ENCODE results near the gene STARD5.

STARD5 gene

DNA sequence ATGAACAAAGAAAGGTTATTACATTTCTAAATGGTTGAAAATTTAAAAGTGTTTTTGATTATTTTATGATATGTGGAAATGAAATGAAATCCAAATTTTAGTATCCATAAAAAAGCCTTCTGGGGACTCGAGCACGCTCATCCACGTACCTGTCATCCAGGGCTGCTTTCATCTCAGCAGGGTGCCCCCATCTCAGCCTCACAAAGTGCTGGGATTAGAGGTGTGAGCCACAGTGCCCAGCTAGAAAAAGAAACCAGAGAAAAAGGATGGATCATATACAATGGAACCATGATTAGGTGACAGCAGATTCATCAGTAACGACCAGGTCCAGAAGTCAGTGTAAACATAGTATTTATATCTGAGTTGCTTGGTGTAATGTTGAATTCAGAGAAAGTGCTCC, 49.7 kb downstream of the STARD5 start:
- DNase-seq (ENCODE audit: low read depth in 2 of 2): no peak

DNA sequence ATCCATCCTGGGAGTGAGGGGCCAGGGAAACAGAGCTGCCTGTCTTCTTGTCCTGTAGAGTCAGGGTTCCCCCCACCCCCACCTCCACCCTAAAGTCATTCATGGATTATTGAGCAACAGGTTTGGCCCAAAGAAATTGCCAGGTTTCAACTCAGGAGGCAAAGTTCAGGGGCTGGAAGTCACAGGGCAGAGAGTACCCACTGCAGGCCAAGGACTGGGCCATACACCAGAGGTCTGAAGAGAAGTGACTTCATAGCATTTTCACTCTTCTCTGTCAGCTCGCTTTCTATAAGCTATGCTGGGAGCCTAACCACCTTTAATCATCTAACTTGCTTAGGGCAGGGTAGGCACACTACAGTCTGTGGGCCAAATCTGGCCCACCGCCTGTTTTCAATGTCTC, 50.1 kb downstream of the STARD5 start:
- no peak for DNase-seq (ENCODE audit: low read depth in 2 of 2)

DNA sequence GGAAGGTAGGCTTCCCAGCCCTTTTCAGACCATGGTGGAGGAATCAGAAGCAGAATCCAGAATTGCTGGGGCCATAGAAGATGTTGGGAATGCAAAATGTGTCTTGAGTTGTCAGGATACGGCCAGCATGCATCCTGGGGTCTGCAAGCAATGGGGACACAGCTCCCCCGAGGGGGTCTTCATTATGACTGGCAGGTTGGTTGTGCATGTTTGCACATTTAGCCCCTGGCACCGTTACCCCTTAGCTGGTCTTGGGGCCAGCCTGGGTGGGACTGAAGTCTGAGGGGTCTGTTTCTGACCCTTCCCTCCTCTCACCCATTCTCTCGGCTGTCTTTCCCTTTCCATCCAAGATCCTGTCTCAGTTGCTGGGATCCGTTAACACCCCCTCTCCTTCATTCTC, 50.7 kb downstream of the STARD5 start:
- DNase-seq (ENCODE audit: low read depth in 2 of 2): no peak

DNA sequence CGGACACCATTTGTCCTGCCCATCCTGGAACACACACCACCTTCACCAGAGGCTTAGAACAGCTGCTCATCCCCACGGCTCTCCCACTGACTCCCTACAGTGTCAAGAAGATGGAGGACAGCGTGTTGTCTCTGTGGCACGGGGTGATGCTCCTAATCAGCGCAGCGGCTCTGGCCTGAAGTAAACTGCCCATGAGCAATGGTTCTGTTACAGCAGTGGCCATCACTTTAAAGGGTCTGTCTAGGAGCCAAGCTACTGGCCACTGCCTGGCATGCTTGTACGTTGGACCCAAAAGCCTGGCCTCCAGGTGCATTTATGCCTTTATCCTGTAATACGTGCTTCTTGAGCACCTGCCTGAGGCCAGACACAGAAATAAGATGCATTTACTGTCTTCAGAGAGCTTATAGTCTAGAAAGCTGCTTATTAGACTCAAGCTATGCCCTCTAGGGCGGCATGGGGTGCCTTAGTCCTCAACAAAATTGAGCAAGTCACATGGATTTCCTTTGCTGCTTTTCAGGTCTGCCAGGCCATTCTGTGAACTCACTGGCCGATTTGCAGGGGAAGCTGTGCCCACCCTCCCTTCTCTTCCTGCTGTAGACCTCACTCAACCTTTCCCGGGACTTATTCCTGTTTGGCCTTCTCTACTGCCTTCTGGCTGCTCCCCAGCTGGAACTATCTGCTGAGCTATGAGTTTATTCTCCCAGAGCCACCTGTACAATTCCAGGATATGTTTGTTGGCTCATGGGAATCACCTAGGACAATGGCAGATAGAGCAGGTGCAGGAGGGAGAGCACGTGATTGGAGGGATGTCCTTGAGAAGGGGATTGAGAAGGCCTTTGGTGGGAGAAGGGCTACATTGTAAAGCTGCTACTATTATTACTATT, 51.9 kb downstream of the STARD5 start:
- no peak for DNase-seq (ENCODE audit: low read depth in 2 of 2)

DNA sequence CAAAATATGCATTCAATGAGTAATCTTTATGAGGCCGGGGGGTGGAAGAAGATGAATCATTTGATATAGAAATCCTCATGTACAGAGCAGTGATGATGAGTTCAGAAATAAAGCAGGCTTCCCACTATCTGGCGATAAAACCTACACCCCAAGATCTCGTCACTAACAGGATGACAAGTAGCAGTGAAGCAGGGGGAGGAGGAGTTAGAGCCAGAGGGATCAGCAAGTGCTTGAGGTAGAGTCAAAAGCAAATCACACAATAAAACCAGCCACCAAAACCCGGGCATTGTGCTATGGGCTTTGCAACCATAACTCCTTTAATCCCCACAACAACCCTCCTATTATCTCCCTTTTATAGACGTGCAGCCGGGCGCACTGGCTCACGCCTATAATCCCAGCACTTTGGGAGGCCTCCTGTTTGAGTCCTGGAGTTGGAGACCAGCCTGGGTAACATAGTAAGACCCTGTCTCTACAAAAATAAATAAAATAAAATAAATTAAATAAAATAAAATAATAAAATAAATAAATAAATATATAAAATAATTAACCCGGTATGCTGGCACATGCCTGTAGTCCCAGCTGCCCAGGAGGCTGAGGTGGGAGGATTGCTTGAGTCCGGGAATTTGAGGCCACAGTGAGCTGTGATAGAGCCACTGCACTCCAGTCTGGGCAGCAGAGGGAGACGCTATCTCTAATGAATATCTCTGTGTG, 53.0 kb downstream of the STARD5 start:
- DNase-seq (ENCODE audit: low read depth in 2 of 2): no peak

DNA sequence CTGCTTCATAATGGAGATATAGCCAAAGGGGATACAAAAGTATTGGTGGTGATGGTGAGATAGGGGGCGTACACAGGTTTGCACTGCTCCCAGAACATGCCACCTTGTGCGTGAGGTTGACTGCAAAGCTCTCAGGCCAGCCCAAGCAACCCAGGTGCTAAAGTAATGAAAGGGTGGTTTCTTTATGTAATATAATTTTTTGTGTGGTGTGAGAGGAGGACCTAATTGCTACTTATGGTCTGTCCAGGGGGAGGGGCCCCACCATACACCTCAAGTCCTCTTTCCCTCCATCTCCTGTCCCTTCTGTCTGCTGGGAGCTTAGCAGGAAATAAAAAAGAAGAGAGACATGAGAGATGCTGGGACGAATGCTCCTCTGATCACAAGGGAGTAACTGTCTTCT, 53.8 kb downstream of the STARD5 start:
- no peak for DNase-seq (ENCODE audit: low read depth in 2 of 2)

DNA sequence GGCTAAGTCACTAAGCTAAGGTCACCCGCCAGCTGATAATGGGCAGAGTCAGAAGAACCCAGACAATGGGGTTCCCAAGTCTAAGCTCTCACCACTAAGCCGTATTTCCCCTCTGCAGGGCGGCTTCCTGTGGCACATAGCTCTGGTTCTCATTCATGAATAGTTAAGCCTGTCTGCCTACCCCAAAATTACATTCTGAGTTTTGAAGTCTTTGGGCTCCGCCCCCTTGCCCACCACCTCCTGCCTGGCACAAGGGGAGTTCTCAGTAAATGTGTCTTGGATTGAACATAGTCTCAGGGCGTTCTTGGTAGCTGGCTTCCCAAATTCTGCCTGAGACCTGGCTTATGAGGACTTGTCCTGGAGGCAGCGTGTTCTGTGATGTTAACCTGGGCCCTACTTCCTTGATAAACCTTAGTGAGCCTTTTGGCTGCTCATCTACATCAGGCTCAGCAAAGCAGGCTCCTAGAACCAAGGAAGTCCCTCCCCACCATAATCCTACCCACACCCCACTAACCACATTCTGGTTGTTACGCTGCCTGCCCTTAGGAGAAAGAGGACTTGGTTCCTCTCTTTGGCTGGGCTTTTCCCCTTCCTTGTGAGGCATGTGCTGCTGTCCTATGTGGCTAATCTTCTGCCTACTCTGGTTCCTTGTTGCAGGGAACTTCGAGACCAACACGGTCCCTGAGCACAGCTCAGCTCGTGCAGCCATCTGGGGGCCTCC, 54.9 kb downstream of the STARD5 start:
- no peak for DNase-seq (ENCODE audit: low read depth in 2 of 2)

DNA sequence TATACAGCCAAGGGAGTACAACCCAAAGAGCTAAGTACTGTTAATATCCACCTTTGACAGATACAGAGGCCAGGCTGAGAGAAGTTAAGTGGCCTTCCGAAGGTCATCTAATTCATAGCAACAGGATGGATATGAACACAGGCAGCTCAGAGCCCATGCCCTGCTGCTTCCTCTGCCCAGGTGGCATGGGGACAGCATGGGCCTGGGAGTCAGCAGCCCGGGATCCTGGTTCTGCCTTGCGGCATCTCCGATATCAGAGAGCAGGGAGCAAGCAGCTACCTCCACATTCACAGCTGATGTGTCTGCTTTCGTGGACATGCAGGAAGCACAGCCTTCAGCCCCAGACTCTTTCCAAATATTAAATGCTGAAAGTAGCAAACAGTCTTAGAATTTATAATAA, 55.6 kb downstream of the STARD5 start:
- DNase-seq (ENCODE audit: low read depth in 2 of 2): no peak

DNA sequence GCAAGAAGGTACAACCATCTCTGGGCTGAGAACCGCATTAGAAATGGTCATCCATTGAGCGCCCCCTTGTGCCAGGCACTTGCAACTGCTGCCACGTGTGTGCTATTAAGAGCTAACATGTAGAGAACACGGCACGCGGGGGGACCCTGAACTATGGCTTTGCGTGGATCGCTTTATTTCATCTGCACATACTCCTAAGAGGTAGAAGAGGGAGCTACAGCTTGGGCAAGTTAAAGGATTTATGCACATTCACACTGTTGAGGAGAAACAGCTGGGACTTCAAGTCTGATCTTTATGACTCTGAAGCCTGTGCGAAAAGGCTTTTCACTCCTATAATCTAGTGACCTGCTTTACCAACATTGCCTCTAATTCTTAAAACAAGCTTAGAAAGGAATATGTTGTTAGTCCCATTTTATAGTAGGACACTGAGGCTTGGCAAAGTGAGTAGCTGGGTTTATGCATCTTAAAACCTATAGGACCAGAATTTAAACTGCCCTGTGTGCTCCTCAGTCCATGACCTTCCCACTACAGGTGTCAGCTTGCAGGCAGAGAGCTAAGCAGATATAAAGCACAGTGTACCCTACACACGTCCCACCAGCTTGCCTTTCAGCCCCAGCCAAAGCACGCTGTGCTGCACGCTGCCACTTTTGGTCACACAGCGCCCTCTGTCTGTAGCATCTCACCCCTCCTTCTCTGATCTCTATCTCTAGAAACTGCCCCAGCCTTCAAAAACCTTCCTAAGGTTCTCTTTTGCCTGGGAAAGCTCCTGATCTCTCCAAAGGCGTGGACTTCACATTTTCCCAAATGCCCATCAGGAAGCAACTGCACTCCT, 57.8 kb downstream of the STARD5 start:
- DNase-seq (ENCODE audit: low read depth in 2 of 2): peak; percentile 60 to 79

DNA sequence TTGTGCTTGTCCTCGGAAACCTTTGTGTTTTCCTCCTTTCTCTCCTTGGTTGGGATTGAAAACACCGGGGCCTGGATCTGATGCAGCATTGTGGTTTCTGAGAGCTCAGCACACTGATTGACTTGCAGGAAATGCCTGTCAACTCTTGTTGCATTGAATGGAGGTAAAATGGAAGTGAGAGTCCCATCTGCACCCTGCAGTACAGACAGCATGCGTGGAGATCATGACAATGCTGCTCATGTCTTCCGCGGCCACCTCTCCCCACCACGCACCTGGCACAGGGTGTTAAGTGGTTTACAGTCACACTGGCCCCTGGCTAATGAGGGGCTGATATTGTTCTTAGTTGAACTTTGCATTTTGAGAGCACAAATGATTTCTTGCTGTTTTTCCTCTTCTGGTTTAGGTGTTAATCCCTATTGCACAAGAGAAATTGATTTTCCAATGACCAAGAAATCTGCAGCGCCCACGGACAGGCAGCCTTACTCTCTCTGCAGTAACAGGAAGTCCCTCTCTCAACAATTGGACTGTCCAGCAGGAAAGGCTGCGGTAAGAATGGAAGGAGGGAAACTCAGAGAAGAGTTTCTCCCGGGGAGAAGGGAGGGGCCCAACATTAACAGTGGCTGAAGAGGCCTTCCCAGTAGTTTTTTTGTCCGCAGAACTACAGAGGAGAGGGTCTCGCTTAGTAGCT, 58.5 kb downstream of the STARD5 start:
- no peak for DNase-seq (ENCODE audit: low read depth in 2 of 2)

DNA sequence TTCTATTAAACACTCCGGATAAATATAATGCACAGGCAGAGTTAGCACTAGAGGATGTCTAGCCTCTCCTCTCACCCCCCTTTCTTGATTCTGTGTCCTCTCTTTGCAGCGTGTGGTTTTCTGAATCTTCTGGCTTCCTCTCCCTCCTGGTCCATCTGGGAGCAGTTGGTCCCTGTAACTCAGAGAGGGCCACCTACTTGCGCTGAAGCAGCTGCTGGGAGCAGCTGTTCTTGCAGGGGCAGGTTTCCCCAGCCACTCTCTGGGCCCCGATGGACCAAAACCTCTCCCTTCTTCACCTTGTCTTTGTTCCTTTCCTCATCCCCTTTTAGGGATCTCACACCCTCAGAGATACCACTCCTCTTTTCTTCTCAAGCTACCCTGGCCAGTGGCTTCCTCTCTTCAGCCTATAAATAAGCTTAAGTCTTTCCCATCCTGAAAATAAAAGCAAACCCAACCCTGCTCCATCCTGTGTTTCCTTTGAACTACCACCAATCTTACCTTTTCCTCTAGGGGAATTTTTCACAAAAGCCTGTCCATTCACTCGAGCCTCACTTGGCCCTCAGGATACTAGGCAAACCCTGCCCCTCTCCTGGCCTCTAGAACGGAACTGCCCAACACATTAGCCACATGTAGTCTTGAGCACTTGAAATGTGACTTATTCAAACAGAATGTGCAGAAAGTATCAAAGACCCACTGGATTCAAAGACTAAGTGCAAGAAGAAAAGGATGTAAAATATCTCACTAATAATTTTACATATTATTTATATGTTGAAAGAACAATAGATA, 59.7 kb downstream of the STARD5 start:
- no peak for DNase-seq (ENCODE audit: low read depth in 2 of 2)

DNA sequence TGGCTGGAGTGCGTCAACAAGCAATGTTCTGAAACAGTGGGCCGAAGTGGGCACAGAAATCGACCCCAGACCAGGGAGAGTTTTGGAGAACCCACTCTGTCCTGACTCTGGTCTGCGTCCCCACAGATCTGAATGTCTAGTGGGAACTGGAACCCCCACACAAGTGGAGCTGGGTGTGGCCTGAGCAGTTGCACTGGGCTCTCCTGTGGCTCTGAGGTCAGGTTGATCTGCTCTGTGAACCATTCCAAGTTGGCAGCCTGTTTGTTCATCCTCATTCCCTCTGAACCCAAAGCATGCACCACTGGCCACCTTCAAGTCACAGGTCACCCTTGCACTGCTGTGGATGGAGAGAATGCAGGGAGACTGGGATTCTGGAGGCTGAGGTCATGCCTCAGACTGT, 60.5 kb downstream of the STARD5 start:
- DNase-seq (ENCODE audit: low read depth in 2 of 2): no peak

DNA sequence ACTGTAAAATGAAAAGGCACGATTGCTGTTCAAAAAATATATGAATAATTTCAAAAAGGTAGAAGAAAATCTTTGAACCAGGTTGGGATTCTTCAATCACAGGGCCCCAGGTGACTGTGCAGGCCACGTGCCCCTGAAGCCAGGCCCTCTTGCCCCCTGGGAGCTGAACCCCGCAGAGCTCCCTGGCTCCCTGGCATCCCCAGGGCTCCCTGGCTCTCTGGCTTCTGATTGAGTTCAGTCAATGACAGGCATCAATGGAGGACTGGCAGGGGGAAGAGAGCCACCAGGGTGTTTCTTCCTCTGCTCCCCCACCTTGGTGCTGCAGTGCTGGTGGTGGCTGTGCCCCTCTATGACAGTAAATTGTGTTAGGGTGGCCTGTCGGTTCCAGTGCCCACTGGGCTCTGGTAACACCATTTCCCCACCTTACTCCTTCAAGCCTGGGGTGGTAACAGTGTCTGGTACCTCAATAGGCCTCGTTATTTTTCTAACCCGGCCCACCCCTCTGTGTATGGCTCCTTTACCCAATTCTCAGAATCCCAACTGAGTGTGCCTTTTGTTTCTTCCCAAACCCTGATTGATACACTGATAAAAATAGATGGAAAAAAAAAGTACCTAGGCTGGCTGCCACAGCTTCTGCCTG, 62.6 kb downstream of the STARD5 start:
- DNase-seq (ENCODE audit: low read depth in 2 of 2): no peak

DNA sequence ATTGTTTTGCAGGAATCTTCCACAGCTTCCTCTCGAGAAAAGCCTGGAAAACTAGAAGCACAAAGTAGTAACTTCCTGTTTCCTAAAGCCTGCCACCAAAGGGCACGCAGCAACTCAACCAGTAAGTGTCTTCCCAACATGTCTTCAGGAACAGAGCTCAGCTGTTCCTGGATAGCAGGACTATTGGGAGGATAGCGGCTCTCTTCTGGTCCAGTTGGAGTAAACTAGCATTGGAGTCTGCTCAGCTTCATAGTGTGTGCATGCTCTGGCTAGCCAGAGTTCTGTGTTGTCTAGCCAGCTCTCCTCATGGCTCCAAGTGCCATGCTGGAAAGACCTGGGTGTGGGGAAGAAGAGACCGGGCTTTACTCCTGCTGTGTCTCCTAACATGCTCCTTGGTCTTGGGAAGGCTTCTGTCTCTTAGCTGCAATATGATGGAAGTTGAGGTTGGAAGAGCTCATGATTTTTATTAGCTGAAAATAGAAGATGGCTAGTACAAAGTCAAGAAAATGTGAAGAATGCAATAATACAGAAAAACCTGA, 64.1 kb downstream of the STARD5 start:
- no peak for DNase-seq (ENCODE audit: low read depth in 2 of 2)

All from stimulated activated CD4-positive, alpha-beta T cell treated with anti-CD3 and anti-CD28 coated beads, Interleukin-1b, Interleukin-23, amount 100 ng/mL, for 1 hour (primary cell).